ENCODE measurements around the gene TRIM24.

DNA sequence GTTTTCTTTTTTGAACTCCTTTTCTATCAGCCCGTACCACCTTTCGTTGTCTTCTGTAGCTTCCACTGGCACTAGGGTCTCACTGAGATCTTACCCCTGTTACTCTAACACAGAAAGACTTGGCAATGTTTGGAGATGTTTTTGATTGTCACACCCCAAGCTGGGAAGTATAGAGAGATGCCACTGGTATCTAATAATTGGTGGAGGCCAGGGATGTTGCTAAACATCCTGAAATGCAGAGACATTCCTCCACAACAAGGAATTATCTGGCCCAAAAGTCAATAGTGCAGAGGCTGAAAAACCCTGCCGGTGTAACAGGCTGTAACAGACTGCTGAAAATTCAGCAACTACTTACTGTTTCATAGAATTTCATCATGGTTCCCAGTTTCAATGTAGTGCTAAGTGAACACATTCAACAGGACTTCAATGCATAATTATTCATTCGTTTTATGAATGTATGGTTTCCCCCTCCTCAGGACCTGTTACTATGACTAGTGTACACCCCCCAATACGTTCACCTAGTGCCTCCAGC is 115.9 kb downstream of the TRIM24 start:
- TF ChIP-seq, protein P1, sequence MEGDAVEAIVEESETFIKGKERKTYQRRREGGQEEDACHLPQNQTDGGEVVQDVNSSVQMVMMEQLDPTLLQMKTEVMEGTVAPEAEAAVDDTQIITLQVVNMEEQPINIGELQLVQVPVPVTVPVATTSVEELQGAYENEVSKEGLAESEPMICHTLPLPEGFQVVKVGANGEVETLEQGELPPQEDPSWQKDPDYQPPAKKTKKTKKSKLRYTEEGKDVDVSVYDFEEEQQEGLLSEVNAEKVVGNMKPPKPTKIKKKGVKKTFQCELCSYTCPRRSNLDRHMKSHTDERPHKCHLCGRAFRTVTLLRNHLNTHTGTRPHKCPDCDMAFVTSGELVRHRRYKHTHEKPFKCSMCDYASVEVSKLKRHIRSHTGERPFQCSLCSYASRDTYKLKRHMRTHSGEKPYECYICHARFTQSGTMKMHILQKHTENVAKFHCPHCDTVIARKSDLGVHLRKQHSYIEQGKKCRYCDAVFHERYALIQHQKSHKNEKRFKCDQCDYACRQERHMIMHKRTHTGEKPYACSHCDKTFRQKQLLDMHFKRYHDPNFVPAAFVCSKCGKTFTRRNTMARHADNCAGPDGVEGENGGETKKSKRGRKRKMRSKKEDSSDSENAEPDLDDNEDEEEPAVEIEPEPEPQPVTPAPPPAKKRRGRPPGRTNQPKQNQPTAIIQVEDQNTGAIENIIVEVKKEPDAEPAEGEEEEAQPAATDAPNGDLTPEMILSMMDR (IDR thresholded peaks at IDR 0.05; ENCODE audit: poor library complexity) = no peak
- TF ChIP-seq EZH2phosphoT487 (IDR thresholded peaks at IDR 0.05; ENCODE audit: low read depth, severe bottlenecking, unreplicated experiment) = no peak

Measured in hepatocyte (in vitro differentiated cells).